WTC11 (cell line): Measurements from ENCODE around the gene TMEM205.

ENCODE experiments used
- TF ChIP-seq, protein P1 (sequence below): sonication (generic); formaldehyde crosslinking; IDR thresholded peaks from 2 replicates; pipeline ENCODE4 v1.8.0; 2022; ENCODE audit warnings: missing genetic modification reagents
- TF ChIP-seq, protein P2 (sequence below): fragments of 200-600 bp; IDR thresholded peaks from 2 replicates; pipeline ENCODE4 v1.8.0; 2022; ENCODE audit warnings: antibody characterized with exemption

DNA sequence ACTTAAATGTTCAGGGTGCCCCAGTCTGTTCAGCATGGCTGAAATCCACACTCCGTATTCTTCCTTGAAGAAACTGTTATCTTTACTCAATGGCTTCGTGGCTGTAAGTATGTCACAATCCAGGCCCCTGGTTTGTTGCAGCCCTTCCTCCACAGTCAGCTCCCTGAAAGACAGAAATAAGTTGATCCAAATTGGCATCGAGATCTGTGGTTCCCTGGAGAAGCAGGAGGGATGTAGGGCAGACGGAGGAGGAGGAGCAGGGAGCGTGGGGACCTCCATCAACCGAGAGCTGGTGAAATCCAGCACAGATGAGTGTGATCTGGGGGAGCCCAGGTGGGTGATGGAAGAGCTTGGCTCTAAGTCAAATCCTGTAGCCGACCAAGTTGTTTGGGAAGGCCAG is 49.8 kb downstream of the TMEM205 start:
- TF ChIP-seq, protein P1, sequence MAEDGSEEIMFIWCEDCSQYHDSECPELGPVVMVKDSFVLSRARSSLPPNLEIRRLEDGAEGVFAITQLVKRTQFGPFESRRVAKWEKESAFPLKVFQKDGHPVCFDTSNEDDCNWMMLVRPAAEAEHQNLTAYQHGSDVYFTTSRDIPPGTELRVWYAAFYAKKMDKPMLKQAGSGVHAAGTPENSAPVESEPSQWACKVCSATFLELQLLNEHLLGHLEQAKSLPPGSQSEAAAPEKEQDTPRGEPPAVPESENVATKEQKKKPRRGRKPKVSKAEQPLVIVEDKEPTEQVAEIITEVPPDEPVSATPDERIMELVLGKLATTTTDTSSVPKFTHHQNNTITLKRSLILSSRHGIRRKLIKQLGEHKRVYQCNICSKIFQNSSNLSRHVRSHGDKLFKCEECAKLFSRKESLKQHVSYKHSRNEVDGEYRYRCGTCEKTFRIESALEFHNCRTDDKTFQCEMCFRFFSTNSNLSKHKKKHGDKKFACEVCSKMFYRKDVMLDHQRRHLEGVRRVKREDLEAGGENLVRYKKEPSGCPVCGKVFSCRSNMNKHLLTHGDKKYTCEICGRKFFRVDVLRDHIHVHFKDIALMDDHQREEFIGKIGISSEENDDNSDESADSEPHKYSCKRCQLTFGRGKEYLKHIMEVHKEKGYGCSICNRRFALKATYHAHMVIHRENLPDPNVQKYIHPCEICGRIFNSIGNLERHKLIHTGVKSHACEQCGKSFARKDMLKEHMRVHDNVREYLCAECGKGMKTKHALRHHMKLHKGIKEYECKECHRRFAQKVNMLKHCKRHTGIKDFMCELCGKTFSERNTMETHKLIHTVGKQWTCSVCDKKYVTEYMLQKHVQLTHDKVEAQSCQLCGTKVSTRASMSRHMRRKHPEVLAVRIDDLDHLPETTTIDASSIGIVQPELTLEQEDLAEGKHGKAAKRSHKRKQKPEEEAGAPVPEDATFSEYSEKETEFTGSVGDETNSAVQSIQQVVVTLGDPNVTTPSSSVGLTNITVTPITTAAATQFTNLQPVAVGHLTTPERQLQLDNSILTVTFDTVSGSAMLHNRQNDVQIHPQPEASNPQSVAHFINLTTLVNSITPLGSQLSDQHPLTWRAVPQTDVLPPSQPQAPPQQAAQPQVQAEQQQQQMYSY = no peak
- TF ChIP-seq, protein P2, sequence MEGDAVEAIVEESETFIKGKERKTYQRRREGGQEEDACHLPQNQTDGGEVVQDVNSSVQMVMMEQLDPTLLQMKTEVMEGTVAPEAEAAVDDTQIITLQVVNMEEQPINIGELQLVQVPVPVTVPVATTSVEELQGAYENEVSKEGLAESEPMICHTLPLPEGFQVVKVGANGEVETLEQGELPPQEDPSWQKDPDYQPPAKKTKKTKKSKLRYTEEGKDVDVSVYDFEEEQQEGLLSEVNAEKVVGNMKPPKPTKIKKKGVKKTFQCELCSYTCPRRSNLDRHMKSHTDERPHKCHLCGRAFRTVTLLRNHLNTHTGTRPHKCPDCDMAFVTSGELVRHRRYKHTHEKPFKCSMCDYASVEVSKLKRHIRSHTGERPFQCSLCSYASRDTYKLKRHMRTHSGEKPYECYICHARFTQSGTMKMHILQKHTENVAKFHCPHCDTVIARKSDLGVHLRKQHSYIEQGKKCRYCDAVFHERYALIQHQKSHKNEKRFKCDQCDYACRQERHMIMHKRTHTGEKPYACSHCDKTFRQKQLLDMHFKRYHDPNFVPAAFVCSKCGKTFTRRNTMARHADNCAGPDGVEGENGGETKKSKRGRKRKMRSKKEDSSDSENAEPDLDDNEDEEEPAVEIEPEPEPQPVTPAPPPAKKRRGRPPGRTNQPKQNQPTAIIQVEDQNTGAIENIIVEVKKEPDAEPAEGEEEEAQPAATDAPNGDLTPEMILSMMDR = no peak
